Adrenal gland (tissue), 12 donors: ENCODE measurements around the gene PTPRD. TPM values are rescaled to one million over a fixed set of nuclear protein-coding genes. Genes with fewer than 3 reads are reported as not detected.

Experiments
- DNase-seq, 7 donors: peaks; one replicate each; pipeline ENCODE4 v3.0.0-alpha.2; 2019 to 2020
- H3K27ac ChIP-seq, 5 donors: fragments of 200-600 bp; sonication (generic) in 4 of 5; 1 replicate in 3 of 5; 2 replicates in 2 of 5; pipeline versions ENCODE4 v1.5.1 to v1.8.0; 2016 to 2020; ENCODE audit warnings: mild to moderate bottlenecking in 1 of 5
- H3K27me3 ChIP-seq: fragments of 200-600 bp; 2 replicates; pipeline ENCODE4 v1.8.0; 2021
- H3K36me3 ChIP-seq, 2 donors: fragments of 200-600 bp; replicated peaks in 1 of 2; 1 replicate in 1 of 2; 2 replicates in 1 of 2; pipeline versions ENCODE4 v1.5.1 to v1.8.0; 2018 to 2022
- H3K4me1 ChIP-seq, 2 donors: fragments of 200-600 bp; replicated peaks in 1 of 2; 1 replicate in 1 of 2; 2 replicates in 1 of 2; pipeline versions ENCODE4 v1.5.1 to v1.8.0; 2018 to 2021
- H3K4me3 ChIP-seq, 4 donors: fragments of 200-600 bp; sonication (generic) in 3 of 4; one replicate each; pipeline ENCODE4 v1.5.1; 2016 to 2018
- H3K9me3 ChIP-seq, 3 donors: fragments of 200-600 bp; sonication (generic) in 1 of 3; replicated peaks in 1 of 3; 1 replicate in 2 of 3; 2 replicates in 1 of 3; pipeline versions ENCODE4 v1.5.1 to v1.8.0; 2016 to 2021
- POLR2A ChIP-seq, 2 donors: fragments of 450-650 bp; IDR thresholded peaks; one replicate each; pipeline ENCODE4 v1.6.1; 2017; ENCODE audit warnings: antibody characterized with exemption in 2 of 2, mild to moderate bottlenecking in 2 of 2, moderate library complexity in 1 of 2
- WGBS, 4 donors: extraction: QIAGEN DNeasy Blood & Tissue Kit in 2 of 4; methylation state at CpG; one replicate each; pipeline versions ENCODE4 v1.1.5 to v1.1.7; 2013 to 2017; 5-methylcytosine and 5-hydroxymethylcytosine counted together
- intact Hi-C, 2 donors: fragments of 100-400 bp; cut with DNase I; formaldehyde crosslinking; loops; one replicate each; pipeline versions ENCODE4 v1.14.1 to v1.15.0; 2022 to 2023
- polyA plus RNA-seq, 3 donors: library from polyadenylated mRNA; stranded (reverse); fragments of 200-250 nt in 2 of 3; fragments of 350-450 nt in 1 of 3; fragmentation: Illumina TruSeq in 1 of 3; extraction: RNeasy Lipid Tissue Mini Kit (QIAGEN cat#74804) in 1 of 3; gene quantifications; one replicate each; pipeline ENCODE4 v1.2.3, GENCODE V29; 2013 to 2014
- total RNA-seq, 9 donors: library from RNA; depleted of rRNA in 4 of 9; stranded (reverse); fragments of >200 nt in 4 of 9; fragments of 120-200 nt in 1 of 9; fragmentation: NEBNext Ultra II Directional in 1 of 9; extraction: Animal tissue kit (Norgen Biotek cat#: 25700) in 1 of 9; gene quantifications; one replicate each; pipeline versions ENCODE4 v1.1.0 to v1.2.4, GENCODE V29; 2013 to 2023
- TF ChIP-seq, protein P1 (sequence below), 6 experiments: fragments of 450-650 bp in 4 of 6; fragments of 200-600 bp in 2 of 6; sonication (generic) in 1 of 6; IDR thresholded peaks; 1 replicate in 5 of 6; 2 replicates in 1 of 6; pipeline versions ENCODE4 v1.5.1 to v1.8.0; 2016 to 2021; ENCODE audit warnings: antibody characterized with exemption in 6 of 6, mild to moderate bottlenecking in 2 of 6, moderate library complexity in 1 of 6
- donor health status: healthy with polysubstance abuse.
- donor health status: Bipolar disorder and iron deficiency.
- donor health status: DM: yes; HTN: yes; CAD: no.
- donor health status: DM: no; HTN: no; CAD: no.
- donor health status: DM: no; HTN: no; CAD: no.
- donor health status: DM: yes; HTN: yes; CAD: no.

PTPRD gene
- total and polyA plus RNA-seq, 12 donors = 0.61 to 71.2 (median 4.5) TPM

DNA sequence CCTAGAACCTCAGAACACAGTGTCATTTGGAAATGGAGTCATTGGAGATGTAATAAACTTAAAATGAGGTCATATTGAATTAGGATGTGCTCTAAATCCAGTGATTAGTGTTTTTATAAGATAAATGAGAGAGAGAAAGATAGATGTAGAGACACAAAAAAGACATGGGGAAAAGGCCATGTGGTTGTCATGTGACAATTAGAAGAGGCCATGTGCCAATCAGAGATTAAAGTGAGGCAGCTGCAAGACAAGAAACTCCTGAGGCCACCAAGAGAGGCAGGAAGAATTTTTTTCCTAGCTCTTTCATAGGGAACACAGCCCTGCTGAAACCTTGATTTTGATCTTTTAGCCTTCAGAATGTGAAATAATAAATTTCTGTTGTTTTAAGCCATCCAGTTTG is 1307.2 kb downstream of the PTPRD start:
- Histone ChIP-seq H3K4me1 (no peaks in the 10 kb centered on the region), H3K9me3 (no peaks in the 10 kb centered on the region), H3K36me3 (no peaks in the 10 kb centered on the region), H3K4me3 (no peak overlapping the region), H3K27ac (no peak overlapping the region), H3K27me3 (no peaks in the 10 kb centered on the region)
- intact Hi-C loops = no loop called here
- TF ChIP-seq, protein P1, sequence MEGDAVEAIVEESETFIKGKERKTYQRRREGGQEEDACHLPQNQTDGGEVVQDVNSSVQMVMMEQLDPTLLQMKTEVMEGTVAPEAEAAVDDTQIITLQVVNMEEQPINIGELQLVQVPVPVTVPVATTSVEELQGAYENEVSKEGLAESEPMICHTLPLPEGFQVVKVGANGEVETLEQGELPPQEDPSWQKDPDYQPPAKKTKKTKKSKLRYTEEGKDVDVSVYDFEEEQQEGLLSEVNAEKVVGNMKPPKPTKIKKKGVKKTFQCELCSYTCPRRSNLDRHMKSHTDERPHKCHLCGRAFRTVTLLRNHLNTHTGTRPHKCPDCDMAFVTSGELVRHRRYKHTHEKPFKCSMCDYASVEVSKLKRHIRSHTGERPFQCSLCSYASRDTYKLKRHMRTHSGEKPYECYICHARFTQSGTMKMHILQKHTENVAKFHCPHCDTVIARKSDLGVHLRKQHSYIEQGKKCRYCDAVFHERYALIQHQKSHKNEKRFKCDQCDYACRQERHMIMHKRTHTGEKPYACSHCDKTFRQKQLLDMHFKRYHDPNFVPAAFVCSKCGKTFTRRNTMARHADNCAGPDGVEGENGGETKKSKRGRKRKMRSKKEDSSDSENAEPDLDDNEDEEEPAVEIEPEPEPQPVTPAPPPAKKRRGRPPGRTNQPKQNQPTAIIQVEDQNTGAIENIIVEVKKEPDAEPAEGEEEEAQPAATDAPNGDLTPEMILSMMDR (IDR thresholded peaks at IDR 0.05) = no peak
- no peak for TF ChIP-seq POLR2A (IDR thresholded peaks at IDR 0.05)
- DNase-seq = no peak

DNA sequence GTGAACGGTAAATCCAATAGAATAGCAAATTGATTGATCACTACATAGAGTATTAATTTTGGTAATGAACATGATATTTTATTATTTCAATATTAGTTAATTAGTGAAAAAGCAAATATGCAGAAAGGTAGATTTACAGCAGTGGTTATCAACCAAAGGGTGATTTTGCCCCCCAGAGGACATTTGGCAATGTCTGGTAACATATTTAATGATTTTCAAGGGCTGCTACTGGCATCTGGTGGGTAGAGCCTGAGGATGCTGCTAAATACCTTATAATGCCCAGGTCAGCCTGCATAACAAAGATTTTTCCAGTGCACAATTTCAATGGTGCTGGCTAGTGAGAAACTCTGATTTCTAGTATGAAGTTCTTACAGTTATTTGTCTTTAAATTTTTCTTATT is 1313.7 kb downstream of the PTPRD start:
- WGBS, 4 donors = 81 to 84% (median 83%) methylated on average over 1 of the region's 1 CpG
- H3K9me3 ChIP-seq = no peaks in the 10 kb centered on the region
- intact Hi-C loops = no loop called here
- no peak overlapping the region for H3K4me3 ChIP-seq
- DNase-seq = no peak
- TF ChIP-seq, protein P1 (IDR thresholded peaks at IDR 0.05) = no peak
- no peak for TF ChIP-seq POLR2A (IDR thresholded peaks at IDR 0.05)
- H3K36me3 ChIP-seq = no peaks in the 10 kb centered on the region
- H3K27me3 ChIP-seq = no peaks in the 10 kb centered on the region
- H3K4me1 ChIP-seq = no peaks in the 10 kb centered on the region
- H3K27ac ChIP-seq = no peak overlapping the region

DNA sequence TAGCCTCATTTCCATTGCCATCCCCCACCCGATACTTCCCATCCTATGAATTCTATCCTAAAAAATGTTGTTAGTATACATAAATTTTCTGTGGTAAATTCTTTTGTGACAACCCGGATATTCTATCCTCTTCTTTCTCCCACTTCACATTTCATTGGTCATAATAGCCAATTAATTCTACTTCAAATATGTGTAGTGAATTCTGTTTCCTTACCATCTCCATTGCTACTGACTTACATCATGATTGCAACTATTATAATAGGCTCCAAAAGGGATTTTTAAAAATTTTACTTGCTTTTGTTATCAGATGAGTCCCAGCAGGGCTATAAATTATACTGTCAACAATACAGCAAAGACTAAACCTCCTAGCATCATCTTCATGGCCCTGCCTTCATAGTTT is 1326.8 kb downstream of the PTPRD start:
- Histone ChIP-seq H3K27ac (no peak overlapping the region), H3K4me3 (no peak overlapping the region), H3K36me3 (peaks cover 0 to 4% of the 10 kb centered on the region in 2 donors), H3K4me1 (no peaks in the 10 kb centered on the region), H3K27me3 (no peaks in the 10 kb centered on the region), H3K9me3 (no peaks in the 10 kb centered on the region)
- TF ChIP-seq, protein P1 (IDR thresholded peaks at IDR 0.05) = no peak
- TF ChIP-seq POLR2A (IDR thresholded peaks at IDR 0.05) = no peak
- intact Hi-C loops = no loop called here
- DNase-seq = no peak
- 76 to 80% (median 79%) methylated on average over 2 of the region's 2 CpGs for WGBS, 4 donors

DNA sequence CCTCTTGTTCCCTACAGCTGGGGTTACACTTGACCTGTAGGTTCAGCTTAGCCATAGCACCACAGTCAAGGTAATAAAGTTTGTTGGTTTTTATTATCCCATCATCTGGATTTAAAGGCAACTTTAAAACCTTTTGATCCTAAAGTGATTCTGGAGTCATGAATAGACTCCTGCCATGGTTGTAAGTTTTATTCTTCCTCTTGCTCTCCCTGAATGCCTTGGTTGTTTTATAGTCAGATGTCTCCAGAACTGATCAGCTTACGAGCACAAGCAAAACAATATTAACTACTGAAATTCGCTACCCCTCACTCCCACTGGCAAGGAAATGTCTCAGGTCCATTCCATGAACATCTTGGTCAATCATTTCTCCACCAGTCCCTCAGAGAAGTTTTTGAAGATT is 1328.6 kb downstream of the PTPRD start:
- Histone ChIP-seq H3K27me3 (no peaks in the 10 kb centered on the region), H3K36me3 (no peaks in the 10 kb centered on the region), H3K4me1 (no peaks in the 10 kb centered on the region), H3K9me3 (no peaks in the 10 kb centered on the region), H3K4me3 (no peak overlapping the region), H3K27ac (no peak overlapping the region)
- intact Hi-C loops = no loop called here
- DNase-seq = no peak
- 50 to 76% (median 61%) methylated on average over 2 of the region's 2 CpGs for WGBS, 4 donors
- no peak for TF ChIP-seq POLR2A (IDR thresholded peaks at IDR 0.05)
- TF ChIP-seq, protein P1 (IDR thresholded peaks at IDR 0.05) = no peak
